ENCODE measurements around the gene PLCG1.

PLCG1 gene

DNA sequence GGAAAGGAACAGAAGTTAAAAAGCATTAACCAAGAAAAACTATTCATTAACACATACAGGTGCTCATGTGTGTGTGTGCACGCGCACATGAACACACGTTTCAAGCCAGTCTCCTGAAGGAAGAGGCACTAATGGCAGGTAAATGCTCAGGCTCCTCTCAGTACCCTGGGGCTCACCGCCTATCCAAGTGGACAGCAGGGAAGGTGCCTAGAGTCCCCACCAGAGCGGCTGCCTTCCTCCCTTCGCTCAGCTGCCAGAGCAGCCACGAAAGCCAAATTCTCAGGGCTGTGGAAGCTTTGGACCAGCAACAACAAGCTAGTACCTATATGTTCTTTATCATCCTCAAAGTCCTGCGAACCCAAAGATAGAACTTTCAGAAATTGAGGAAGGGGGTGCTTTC, 42.6 kb downstream of the PLCG1 start:
- DNase-seq (ENCODE audit: low read depth) = no peak

DNA sequence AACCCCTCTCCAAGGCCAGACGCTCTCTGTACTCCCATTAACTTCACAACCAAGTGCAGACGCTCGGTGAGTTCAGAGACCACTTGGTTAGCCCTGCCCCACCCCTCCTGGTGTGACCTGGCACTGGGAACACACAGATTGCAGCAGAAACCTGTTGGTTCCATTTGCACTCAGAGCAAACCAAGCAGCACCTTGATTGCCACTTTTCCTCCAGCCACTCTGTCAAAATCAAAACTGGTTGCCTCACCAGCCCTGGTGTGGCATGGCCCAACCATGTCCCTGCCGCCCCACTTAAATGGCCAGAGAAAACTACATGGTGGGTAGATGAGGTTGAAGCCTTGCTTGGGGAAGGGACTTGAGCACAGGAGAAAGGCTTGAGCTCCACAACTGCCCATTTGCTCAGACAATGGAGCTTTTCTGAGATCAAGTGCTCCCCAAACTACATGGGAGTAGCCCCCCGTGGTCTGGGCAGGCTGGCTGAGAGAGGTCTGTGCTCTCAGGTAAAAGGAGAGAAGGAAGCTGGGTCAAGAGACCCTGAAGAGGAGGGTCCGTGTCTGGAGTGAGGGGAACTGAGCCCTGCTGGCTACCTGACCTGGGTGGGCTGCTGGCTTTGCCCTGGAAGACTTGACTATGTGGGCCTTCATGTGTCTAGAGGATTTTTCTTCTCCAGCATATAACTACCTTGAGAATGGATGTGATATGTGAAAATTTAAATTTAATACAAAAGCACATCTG, 43.4 kb downstream of the PLCG1 start:
- no peak for DNase-seq (ENCODE audit: low read depth)

DNA sequence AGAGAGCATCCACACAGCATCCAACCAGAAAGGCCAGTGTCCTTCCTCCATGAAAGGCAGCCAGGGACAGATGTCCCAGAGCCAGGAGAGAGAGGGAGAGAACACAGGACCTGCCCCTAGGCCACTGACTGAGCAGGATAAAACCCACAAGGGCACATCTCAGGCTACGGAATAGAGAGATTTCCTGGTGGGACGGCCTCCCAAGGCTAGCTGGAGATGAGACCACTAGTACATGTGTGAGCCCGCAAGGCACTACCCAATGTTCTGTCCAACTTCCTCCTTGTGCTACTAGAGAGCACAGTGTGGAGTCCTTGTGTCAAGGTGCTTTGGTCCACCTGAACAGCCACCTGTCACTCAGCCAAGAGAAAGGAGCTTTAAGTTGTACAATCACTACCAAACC, 44.2 kb downstream of the PLCG1 start:
- DNase-seq (ENCODE audit: low read depth) = no peak

DNA sequence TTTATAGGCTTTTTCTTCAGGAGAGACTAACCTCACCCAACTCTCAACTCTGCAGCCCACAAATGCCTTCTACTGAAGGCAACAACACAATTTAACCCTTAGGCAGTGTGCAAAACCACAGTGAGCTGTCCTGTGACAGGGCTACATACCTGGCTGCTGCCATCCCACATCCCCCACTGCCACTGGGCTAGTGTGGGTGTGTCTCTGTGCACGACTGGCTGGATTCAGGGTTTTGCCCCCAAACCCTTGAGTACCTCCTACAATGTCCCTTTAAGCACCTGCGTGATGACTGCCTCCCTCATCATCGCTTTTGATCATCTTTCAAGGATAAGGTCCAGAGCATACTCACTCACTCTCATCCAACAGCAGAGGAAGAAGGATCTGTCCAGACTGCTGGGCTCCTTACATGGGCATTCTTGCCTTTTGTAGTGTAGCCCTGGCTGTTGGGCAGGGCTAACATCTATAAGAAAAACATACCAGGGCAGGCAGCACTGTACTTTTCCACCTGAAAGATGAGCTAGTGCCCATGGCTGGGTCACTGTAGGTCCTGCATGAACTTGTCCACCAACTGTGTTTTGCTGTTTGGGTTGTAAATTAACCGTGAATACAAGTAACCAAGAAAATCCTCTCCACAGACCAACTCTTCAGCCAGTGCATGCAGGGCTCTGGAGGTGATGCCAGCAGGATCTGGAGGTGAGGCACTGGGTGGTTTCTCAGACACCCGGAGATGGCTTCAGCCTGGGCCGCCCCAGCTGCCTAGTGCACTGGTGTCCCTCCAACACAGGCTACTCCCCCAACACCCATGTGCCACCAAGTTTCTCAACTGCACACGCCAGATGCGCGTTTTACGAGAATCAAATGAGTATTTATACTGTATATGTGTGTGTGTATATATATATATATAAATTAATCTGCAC, 45.2 kb downstream of the PLCG1 start:
- no peak for DNase-seq (ENCODE audit: low read depth)

DNA sequence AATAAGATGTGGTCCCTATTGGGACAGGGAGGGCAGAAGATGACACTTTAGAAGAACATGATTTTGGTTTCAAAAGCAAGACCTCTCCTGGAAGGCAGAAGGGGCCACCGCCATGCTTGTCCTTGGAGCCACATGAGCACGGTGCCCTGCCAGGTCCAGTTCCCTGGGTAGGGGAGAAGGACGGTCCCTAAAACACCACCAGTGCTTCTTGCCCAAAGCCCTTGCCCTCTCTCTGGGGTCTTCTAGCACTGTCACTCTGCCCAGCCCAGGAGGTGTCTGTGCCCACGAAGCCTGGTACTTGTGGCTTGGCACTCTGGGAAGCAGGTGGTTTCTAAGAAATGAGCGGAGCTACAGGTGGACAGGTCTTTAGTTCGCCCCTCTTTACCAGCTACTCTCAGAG, 46.0 kb downstream of the PLCG1 start:
- no peak for DNase-seq (ENCODE audit: low read depth)

DNA sequence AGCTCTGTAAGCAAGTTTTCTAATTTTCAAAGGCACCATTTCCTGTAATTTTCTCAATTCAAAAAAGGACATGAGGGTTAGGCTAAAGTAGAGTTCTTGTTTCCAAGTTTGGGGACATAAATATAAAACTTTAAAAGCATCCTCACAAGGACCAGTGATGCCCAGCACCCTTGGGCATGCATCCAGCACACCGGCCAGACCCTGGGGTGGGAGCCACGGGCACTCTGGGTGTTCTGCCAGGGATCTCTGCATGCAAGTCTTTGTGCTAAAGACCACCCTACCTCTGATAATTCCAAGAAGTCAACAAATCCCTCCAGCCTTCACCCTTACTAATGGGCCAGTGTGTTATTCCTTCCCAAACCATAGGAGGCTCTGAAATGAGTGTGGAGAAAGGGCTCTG, 46.5 kb downstream of the PLCG1 start:
- no peak for DNase-seq (ENCODE audit: low read depth)

DNA sequence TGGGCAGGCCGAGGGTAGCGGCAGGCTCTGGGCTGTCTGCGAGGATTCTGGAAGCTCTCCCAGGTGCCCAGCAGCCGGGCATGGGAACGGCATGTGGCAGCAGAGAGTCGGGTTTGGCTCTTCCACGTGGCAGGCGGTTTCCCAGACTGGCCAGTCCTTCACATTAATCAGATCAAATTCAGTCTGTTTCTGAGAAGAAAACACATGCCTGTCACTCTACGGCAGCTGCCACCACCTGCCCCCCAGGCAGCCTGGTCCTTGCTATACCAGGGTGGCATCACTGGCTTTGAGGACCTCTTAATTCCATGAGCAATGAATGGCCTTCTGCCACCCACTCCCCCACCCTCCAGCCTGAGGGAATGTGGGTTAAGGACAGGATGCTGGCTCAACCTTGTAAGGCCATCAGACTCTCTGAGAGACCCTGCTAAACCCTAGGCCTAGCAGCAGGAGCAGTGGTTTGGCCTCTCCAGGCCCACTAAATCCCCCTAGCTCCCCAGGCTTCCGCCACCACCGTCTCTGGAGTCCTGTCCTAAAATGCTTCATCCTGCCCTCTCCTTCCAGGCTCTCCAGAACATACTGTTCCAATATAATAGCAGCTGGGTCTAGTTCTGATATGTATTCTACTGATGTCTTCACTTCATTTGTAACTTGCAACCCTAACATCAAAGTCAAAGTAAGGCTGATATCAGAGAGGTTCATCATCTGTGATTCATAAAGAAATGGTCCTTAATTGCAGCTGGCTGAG, 47.8 kb downstream of the PLCG1 start:
- no peak for DNase-seq (ENCODE audit: low read depth)

DNA sequence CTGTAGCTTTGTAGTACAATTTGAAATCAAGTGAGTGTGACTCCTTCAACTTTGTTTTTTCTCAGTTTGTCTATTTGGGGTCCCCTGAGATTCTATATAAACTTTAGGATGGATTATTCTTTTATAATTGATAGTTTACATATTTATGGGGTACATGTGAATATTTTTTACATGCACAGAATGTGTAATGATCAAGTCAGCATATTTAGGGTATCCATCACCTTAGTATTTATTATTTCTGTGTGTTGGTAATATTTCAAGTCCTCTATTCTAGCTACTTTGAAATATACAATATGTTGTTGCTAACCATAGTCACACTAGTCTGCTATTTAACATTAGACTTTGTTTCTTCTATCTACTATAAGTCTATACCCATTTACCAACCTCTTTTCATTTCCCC, 50.3 kb downstream of the PLCG1 start:
- no peak for DNase-seq (ENCODE audit: low read depth)

DNA sequence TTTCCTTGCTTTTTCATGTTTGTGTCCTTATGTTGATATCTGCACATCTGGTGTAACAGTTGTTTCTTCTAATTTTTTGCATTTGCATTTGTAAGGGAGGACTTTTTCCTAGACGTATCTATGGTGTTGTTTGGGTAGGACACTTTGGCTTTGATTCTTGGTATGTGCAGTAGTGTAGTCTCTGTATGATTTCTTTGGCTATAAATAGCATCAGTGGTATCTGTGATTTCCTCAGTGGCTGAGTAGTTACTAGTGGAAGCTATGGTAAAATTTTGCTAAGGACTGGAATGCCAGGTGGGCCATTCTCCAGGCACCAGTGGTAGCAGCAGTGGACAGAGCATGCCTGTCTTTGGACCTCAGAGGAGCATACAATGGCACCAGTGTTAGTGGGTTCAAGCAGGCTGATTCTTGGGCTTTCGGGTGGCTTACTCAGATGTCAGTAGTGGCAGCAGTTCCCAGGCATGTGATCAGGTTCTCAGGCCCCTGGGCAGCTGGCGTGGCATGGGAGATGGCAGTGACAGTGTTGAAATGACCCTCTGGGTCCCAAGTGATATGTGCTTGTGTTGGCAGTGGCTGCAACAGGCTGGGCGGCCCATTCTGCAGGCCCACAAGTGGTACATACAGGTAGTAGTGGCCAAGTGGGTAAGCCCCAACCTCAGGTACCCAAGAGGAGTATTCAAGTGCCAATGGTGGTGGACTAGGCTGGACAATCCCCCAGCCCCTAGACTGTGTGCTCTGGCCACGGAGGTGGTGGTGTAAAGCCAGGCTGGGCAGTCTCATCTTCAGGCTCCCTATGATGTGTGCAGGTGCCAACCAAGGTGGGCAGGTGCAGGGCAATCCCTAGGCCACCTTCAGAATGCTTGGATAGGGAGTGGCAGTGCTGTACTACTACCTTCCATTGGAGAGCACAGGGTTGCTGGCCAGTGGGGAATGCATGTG, 54.5 kb downstream of the PLCG1 start:
- DNase-seq (ENCODE audit: low read depth) = no peak

DNA sequence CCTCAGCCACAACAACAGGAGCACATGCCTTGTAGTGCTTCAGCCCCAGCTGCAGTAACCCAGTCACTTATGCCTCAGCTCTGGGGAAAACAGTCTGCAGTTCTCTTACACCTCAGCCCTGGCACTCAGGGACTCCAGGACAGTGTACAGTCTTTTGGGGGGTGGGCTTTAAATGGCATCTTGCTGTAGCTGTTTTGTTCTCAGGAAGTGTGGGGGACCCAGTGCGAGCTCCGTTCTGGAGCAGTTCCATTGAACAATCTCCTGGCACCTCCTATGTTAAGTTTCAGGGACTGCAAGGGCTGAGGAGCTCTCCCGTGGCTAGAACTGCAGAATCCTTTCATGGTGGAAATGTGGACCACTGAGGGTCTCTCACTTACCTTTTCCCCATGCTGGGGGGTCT, 55.2 kb downstream of the PLCG1 start:
- DNase-seq (ENCODE audit: low read depth) = no peak

DNA sequence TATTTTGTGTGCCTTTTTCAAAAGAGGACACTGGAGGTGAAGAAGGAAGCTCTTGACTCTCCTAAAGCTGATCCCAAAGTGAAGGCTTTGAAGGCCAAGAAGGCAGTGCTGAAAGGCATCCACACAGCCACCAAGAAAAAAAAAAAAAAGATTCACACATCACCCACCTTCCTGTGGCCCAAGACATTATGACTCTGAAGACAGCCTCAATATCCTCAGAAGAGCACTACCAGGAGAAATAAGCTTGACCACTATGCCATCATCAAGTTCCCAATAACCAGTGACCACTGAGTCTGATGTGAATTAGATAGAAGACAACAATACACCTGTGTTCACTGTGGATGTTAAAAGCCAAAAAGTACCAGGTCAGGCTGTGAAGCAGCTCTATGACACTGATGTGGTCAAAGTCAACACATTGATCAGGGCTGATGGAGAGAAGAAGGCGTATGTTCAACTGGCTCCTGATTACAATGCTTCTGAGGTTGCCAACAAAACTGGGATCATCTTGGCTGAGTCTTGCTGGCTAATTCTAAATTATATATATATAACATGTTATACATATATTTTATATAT, 59.4 kb downstream of the PLCG1 start:
- no peak for DNase-seq (ENCODE audit: low read depth)

DNA sequence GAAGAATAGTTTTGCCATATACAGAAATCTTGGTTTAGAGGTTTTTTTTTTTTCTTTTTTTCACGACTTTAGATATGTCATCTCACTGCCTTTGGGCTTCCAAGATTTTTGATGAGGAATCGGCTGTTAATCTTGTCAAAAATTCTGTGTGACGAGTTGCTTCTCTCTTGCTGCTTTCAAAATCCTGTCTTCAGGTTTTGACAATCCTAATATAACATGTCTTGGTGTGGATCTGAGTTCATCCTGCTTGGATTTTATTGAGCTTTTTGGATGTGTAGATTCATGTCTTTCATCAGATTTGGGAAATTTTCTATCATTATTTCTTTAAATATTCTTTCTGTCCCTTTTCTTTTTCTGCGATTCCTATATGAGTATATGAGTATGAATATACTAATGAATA, 61.1 kb downstream of the PLCG1 start:
- DNase-seq (ENCODE audit: low read depth) = no peak

DNA sequence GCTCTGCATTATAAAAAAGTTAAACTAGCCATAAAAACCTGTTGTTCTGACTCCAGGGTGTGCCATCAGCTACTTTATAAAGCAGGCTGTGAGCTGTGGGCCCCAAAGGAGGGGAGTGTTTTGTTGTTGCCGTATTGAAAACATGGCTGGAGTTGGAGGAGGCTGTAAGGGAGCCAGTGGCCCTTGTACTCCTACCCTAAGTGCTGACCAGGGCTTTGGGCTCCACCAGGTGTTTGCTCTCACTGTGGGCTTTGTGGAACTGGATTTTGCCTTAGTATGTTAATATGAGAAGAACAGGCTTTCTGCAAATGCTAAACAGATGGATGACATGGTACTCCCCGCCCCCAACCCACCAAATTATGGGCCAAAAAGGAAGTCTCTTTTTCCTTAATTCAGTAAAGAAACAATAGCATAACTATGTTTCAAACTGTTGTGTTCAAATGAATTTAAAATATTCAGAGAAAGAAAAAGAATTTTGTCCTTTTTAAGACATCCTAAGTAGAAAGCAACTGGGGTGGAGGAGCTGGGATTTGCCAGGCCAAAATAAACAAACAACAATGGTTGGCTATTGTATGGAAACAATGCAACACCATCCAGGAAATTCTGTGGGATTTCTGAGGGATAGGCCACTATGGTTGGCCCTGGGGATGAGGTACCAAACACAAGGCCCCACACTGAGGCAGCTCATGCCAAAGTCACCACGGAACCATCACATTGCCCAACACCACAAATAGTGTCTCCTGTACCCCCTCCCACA, 63.3 kb downstream of the PLCG1 start:
- peak; percentile 34 for DNase-seq (ENCODE audit: low read depth)

DNA sequence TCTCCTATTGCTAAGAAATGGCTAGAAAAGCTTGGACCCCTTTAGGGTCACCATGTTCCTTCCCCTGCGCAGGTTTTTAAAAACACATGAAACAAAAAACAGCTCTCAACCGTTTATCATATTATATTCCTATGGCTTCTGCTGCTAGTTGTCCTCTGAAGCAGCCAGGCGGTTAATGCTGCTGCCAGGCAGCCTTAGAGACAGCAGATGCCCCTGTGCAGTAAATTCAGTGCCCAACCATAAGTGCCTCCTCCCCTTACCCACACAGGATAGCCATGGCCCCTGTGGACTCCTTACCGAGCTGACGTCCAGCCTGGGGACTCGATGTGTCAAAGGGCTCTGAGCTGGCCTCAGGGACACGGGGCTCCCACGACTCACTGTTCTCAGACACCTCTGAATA, 64.4 kb downstream of the PLCG1 start:
- DNase-seq (ENCODE audit: low read depth) = no peak

DNA sequence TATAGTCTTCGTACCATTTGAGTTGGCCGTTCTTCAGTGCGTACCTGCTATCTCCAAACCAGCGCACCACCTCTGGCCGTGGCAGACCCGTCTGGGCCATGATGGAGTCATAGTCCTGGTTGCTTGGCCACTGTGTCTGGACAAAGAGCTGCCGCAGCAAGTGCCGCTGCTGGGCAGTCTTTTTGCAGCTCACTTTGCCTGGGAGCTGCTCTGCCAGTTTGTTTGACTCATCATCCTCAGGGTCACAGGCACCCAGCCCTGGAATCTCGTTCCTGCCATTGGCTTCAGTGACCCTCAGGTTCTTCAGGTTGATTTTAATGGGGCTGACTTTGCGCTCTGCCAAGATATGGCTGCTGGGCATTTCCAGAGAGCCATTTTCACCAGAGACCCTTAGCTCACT, 65.1 kb downstream of the PLCG1 start:
- DNase-seq (ENCODE audit: low read depth) = no peak

DNA sequence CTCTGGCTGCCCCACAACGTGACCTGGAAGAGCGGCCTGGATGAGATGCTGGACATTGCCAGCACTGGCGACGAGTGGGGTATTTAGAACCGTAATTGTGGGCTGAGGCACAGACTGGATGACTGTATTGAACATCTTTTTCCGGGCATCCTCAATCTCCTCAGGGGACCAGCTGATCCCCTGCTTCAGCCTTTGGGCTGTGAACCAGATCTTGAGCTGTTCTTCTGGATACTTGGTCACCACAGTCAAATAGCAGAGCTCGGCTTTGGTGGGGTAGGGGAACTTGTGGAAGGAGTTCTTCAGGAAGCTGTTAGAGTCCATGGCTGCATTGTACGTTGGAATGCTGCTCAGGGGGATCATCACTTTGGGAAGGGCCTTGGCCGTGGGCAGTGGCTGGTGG, 66.3 kb downstream of the PLCG1 start:
- no peak for DNase-seq (ENCODE audit: low read depth)

DNA sequence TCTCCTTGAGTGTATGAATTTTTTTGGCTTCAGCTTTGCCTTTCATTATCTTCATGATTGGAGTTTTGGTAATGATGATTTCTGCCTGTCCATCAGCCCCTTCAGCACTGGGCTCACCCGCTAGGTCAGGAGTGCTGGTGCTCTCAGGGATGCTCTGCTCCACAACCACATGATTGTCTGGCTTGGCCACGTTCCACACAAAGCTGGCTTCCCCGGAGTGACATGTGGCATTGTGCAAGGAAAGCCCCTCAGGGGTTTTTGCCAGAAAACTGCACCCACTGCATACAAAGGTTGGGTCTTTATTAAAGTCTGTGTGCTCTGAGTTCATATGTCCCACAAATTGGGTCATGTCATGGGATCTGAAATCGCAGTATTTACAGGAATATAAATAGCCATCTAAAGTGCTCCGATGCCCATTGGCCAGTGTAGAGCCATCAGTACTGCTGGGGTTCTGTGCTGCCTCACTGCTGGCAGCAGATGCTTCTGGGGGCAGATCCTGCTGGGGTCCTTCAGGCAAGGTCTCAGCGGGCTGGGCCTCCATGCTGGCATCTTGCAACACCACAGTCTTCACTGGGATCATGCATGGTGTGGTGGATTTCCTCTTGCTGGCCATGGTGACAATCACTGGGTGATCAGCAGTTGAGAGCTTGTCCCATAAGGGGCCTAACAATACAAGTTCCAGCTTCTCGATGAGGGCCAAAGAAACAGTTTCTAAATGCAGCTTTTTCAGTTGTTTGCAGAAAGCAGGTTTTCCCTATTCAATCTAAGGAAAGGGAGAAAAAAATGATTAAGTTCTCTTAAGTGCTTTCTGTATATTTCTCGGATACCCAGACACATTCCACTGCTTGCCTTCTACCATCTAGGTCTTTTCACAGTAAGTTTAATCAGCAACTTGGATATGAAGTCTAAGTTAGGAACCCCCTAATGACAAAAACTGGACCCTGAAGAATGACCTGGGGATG, 67.2 kb downstream of the PLCG1 start:
- no peak for DNase-seq (ENCODE audit: low read depth)

DNA sequence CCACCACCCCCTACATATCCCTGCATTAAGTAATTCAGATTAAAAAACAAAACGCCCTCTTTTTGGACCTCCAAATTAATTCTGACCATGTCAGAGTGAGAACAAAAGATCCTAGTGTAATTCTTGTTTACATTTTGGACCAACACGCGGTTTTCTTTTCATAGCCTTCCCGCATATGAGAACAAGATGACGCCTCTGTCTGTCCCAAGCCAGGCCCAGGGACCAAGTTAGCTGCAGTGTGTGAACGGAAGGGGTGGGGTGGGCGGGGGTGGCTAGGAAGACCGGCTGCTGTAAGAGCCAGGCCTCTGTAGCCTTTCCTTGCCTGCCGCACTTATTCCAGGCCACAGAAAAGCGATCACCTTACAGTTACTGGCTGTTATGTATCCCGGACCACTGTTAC, 68.0 kb downstream of the PLCG1 start:
- peak; percentile 19 for DNase-seq (ENCODE audit: low read depth)

DNA sequence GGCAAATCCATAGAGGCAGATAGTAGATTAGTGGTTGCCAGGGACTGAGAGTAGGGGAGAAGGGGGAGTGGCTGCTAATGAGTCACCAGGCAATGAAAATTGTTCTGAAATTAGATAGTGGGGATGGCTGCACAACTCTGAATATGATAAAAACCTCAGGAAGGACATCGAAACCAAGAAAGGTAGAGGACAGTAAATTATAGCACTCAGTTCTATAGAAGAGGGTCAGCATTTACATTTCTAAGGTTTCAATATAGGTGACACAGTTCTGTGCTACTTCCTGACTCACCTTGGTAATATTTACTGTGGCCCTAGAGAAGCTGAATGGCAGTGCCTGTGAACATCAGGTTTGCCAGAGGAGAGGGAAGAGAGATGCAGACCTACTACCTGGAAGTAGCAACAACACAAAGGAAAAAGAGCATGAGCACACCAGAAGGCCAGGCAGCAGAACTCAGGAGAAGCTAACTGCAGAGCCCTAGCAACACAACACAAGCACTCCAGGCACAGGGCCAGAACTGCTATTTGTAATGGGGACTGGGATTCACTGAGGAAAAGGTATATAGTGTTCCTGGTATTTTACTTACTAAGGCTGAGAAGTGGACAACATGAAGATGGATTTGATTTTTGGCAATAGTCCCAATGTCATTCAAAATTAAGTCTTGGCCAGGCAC, 75.9 kb downstream of the PLCG1 start:
- DNase-seq (ENCODE audit: low read depth) = no peak

Data from fibroblast of gingiva (primary cell).